Heart right ventricle (tissue), 16 donors: ENCODE data around the gene PLEKHM3. TPM values are rescaled to one million over a fixed set of nuclear protein-coding genes. Genes with fewer than 3 reads are reported as not detected.
A peak's percentile ranks its signal among the peaks of the same experiment; 100 is the strongest.

ENCODE experiments used
- ATAC-seq, 8 donors: fragments of 200-7000 bp; cut with Tn5 transposase; one replicate each; pipeline ENCODE4 v1.9.1; 2020; ENCODE audit warnings: mild to moderate bottlenecking in 8 of 8, moderate library complexity in 8 of 8, moderate number of reproducible peaks in 1 of 8
- DNase-seq, 2 donors: peaks; one replicate each; pipeline ENCODE4 v3.0.0-alpha.2; 2020
- H3K27ac ChIP-seq, 10 donors: fragments of 200-600 bp; sonication (generic) in 2 of 10; one replicate each; pipeline versions ENCODE4 v1.5.0 to v1.8.0; 2020 to 2022; ENCODE audit warnings: mild to moderate bottlenecking in 3 of 10
- H3K27me3 ChIP-seq, 7 donors: fragments of 200-600 bp; one replicate each; pipeline ENCODE4 v1.8.0; 2021 to 2022; ENCODE audit warnings: mild to moderate bottlenecking in 2 of 7
- H3K36me3 ChIP-seq, 9 donors: fragments of 200-600 bp; sonication (generic) in 1 of 9; one replicate each; pipeline versions ENCODE4 v1.5.0 to v1.8.0; 2020 to 2022; ENCODE audit warnings: mild to moderate bottlenecking in 2 of 9
- H3K4me1 ChIP-seq, 9 donors: fragments of 200-600 bp; sonication (generic) in 1 of 9; one replicate each; pipeline versions ENCODE4 v1.5.0 to v1.8.0; 2020 to 2022; ENCODE audit warnings: mild to moderate bottlenecking in 4 of 9
- H3K4me3 ChIP-seq, 10 donors: fragments of 200-600 bp; sonication (generic) in 2 of 10; one replicate each; pipeline versions ENCODE4 v1.5.0 to v1.8.0; 2020 to 2022; ENCODE audit warnings: mild to moderate bottlenecking in 7 of 10, moderate library complexity in 2 of 10
- H3K9me3 ChIP-seq, 11 donors: fragments of 200-600 bp in 10 of 11; sonication (generic) in 2 of 11; one replicate each; pipeline versions ENCODE4 v1.5.0 to v1.8.0; 2013 to 2022; ENCODE audit warnings: mild to moderate bottlenecking in 2 of 11, control low read depth in 1 of 11, moderate library complexity in 1 of 11
- CTCF ChIP-seq, 9 donors: fragments of 200-600 bp; sonication (generic) in 2 of 9; IDR thresholded peaks; one replicate each; pipeline versions ENCODE4 v1.5.0 to v1.8.0; 2021 to 2022; ENCODE audit warnings: antibody characterized with exemption in 9 of 9, mild to moderate bottlenecking in 5 of 9, moderate library complexity in 1 of 9
- WGBS, 2 donors: extraction: QIAGEN DNeasy Blood & Tissue Kit; methylation state at CpG; one replicate each; pipeline ENCODE4 v1.1.7; 2013; ENCODE audit warnings: inconsistent platforms in 1 of 2; 5-methylcytosine and 5-hydroxymethylcytosine counted together
- intact Hi-C, 10 donors: fragments of 100-400 bp; cut with DNase I; formaldehyde crosslinking; loops; one replicate each; pipeline versions ENCODE4 v1.11.1 to v1.14.2; 2022
- polyA plus RNA-seq, 2 donors: library from polyadenylated mRNA; stranded (reverse); fragments of 200-250 nt; gene quantifications; one replicate each; pipeline ENCODE4 v1.2.3, GENCODE V29; 2013
- total RNA-seq, 10 donors: library from RNA; stranded (reverse); fragmentation: NEBNext Ultra II Directional in 3 of 10; extraction: Animal tissue kit (Norgen Biotek cat#: 25700) in 3 of 10; gene quantifications; one replicate each; pipeline versions ENCODE4 v1.2.1 to v1.2.4, GENCODE V29; 2021 to 2023
- donor health status: Arrhythmogenic right ventricular cardiomyopathy.
- donor health status: ischemic (EF 13 %, LVEDD 7.1; RV severe dilation, severe dysfunction).
- donor health status: healthy with polysubstance abuse.
- donor health status: DM: no; HTN: yes; CAD: no.
- donor health status: DM: no; HTN: no; CAD: no.
- donor health status: ischemic (EF 25% LVEDD 6.9; RV normal size, moderate dysfunction).
- donor health status: ischemic (EF 25% LVEDD 5.7; RV mildly dilated, moderate dysfunction).
- donor health status: healthy.
- donor health status: DM: yes; HTN: yes; CAD: no.
- donor health status: Ischemic cardiomyopathy.
- donor health status: ischemic (EF 35%, LVEDD 5.7; RV mildly dilated, moderate dysfunction).
- donor health status: nonischemic (EF 11% LVEDD 7.7; RV severe dilation, severe dysfunction).
- donor health status: DM: yes; HTN: yes; CAD: no.
- donor health status: PGD.
- donor health status: ischemic (EF 29% LVEDD 5.4; RV normal size, mild dysfunction).
- donor health status: nonischemic (EF 23%, LVEDD 6.1; RV moderate dilation, normal function).

The PLEKHM3 gene
- total and polyA plus RNA-seq, 12 donors = 2.5 to 16.2 (median 14.9) TPM

- intact Hi-C loops = no loop called here
- ATAC-seq (no peak), DNase-seq (no peak)
- TF ChIP-seq CTCF (IDR thresholded peaks at IDR 0.05) = no peak
- H3K4me1 ChIP-seq = no peaks in the 10 kb centered on the region
- 61 to 71% methylated on average over 2 of the region's 2 CpGs for WGBS, 2 donors
- no peaks in the 10 kb centered on the region for H3K27me3 ChIP-seq
- no peaks in the 10 kb centered on the region for H3K9me3 ChIP-seq
- H3K36me3 ChIP-seq = no peaks in the 10 kb centered on the region
- H3K4me3 ChIP-seq = no peak overlapping the region
- no peak overlapping the region for H3K27ac ChIP-seq
These were observed 37.6 kb upstream of the PLEKHM3 start for GRCh38 chr2:208062961-208063360.

GRCh38 chr2:208062113-208062512 is 36.8 kb upstream of the PLEKHM3 start:
- no peaks in the 10 kb centered on the region for H3K27me3 ChIP-seq
- TF ChIP-seq CTCF (IDR thresholded peaks at IDR 0.05) = peak in 5 of 9 donors; percentile 21 to 36 (median 26)
- no peak overlapping the region for H3K4me3 ChIP-seq
- H3K36me3 ChIP-seq = no peaks in the 10 kb centered on the region
- no peak for DNase-seq
- ATAC-seq = no peak
- H3K27ac ChIP-seq = no peak overlapping the region
- intact Hi-C loops = no loop called here
- 57 to 59% methylated on average over 4 of the region's 4 CpGs for WGBS, 2 donors
- H3K4me1 ChIP-seq = no peaks in the 10 kb centered on the region
- no peaks in the 10 kb centered on the region for H3K9me3 ChIP-seq

- no peak overlapping the region for H3K4me3 ChIP-seq
- H3K4me1 ChIP-seq = no peaks in the 10 kb centered on the region
- 94 to 97% methylated on average over 1 of the region's 1 CpG for WGBS, 2 donors
- no peak for TF ChIP-seq CTCF (IDR thresholded peaks at IDR 0.05)
- no peaks in the 10 kb centered on the region for H3K36me3 ChIP-seq
- H3K27me3 ChIP-seq = peaks cover 0 to 6% (median 0%) of the 10 kb centered on the region in 7 donors
- ATAC-seq = no peak
- intact Hi-C loops = no loop called here
- H3K27ac ChIP-seq = no peak overlapping the region
- H3K9me3 ChIP-seq = no peaks in the 10 kb centered on the region
- no peak for DNase-seq
These were observed 31.8 kb upstream of the PLEKHM3 start for GRCh38 chr2:208057108-208057507.

- ATAC-seq (no peak), DNase-seq (no peak)
- 74 to 78% methylated on average over 2 of the region's 2 CpGs for WGBS, 2 donors
- no peak overlapping the region for H3K27ac ChIP-seq
- H3K4me1 ChIP-seq = no peaks in the 10 kb centered on the region
- no peaks in the 10 kb centered on the region for H3K9me3 ChIP-seq
- H3K27me3 ChIP-seq = peaks cover 0 to 6% (median 0%) of the 10 kb centered on the region in 7 donors
- no peak overlapping the region for H3K4me3 ChIP-seq
- TF ChIP-seq CTCF (IDR thresholded peaks at IDR 0.05) = no peak
- intact Hi-C loops = loop anchor here in 1 of 10 donors (10.0 kb wide), 1 partner anchor 305 kb away; no protein-coding TSS in a partner anchor
- H3K36me3 ChIP-seq = no peaks in the 10 kb centered on the region
These were observed 24.1 kb upstream of the PLEKHM3 start for GRCh38 chr2:208049441-208049840.
